Liver (tissue), 3 donors: ENCODE data around the gene ZNF346.

Experiments used
- ATF3 ChIP-seq: IDR thresholded peaks from 2 replicates; pipeline ENCODE4 v1.6.1; 2016; ENCODE audit warnings: antibody characterized with exemption
- CTCF ChIP-seq: fragments of 150-350 bp; IDR thresholded peaks from 2 replicates; pipeline ENCODE4 v1.5.1; 2017; ENCODE audit warnings: improper control_type of control experiment, low read depth, low read length; ENCODE audit not compliant: missing input control
- FOXA1 ChIP-seq: IDR thresholded peaks from 2 replicates; pipeline ENCODE4 v1.6.1; 2016; ENCODE audit warnings: antibody characterized with exemption
- GABPA ChIP-seq, 2 donors: IDR thresholded peaks in 1 of 2; conservative IDR thresholded peaks in 1 of 2; 2 replicates each; pipeline ENCODE4 v1.6.1; 2016; ENCODE audit warnings: antibody characterized with exemption in 2 of 2, mild to moderate bottlenecking in 1 of 2, moderate library complexity in 1 of 2
- HNF4A ChIP-seq, 2 donors: conservative IDR thresholded peaks; 2 replicates each; pipeline ENCODE4 v1.6.1; 2016; ENCODE audit warnings: antibody characterized with exemption in 2 of 2, mild to moderate bottlenecking in 2 of 2
- MAX ChIP-seq: IDR thresholded peaks from 2 replicates; pipeline ENCODE4 v1.6.1; 2016; ENCODE audit warnings: antibody characterized with exemption
- NR2F2 ChIP-seq: IDR thresholded peaks from 2 replicates; pipeline ENCODE4 v1.6.1; 2016; ENCODE audit warnings: antibody characterized with exemption
- RAD21 ChIP-seq, 2 donors: IDR thresholded peaks; 2 replicates each; pipeline ENCODE4 v1.6.1; 2016; ENCODE audit warnings: antibody characterized with exemption in 2 of 2, mild to moderate bottlenecking in 2 of 2
- RXRA ChIP-seq, 2 donors: IDR thresholded peaks; 2 replicates each; pipeline ENCODE4 v1.6.1; 2017 to 2018; ENCODE audit warnings: antibody characterized with exemption in 2 of 2, mild to moderate bottlenecking in 1 of 2
- SP1 ChIP-seq: IDR thresholded peaks from 2 replicates; pipeline ENCODE4 v1.6.1; 2018; ENCODE audit warnings: antibody characterized with exemption, mild to moderate bottlenecking
- TAF1 ChIP-seq: conservative IDR thresholded peaks from 2 replicates; pipeline ENCODE4 v1.6.1; 2016; ENCODE audit warnings: antibody characterized with exemption, mild to moderate bottlenecking
- YY1 ChIP-seq: IDR thresholded peaks from 2 replicates; pipeline ENCODE4 v1.6.1; 2016; ENCODE audit warnings: antibody characterized with exemption, mild to moderate bottlenecking
- donor health status: healthy.
- donor health status: healthy.

GRCh38 chr5:177064500-177065277 lies 42.2 kb downstream of the ZNF346 start:
- TF ChIP-seq CTCF = no peak
- TF ChIP-seq RAD21 (IDR thresholded peaks at IDR 0.05) = no peak
- TF ChIP-seq TAF1 = no peak
- no peak for TF ChIP-seq YY1
- no peak for TF ChIP-seq SP1
- TF ChIP-seq ATF3 = no peak
- no peak for TF ChIP-seq MAX
- TF ChIP-seq RXRA (IDR thresholded peaks at IDR 0.05) = no peak
- TF ChIP-seq FOXA1 = no peak
- no peak for TF ChIP-seq HNF4A (conservative IDR thresholded peaks at IDR 0.05)
- TF ChIP-seq NR2F2 = no peak
- no peak for TF ChIP-seq GABPA (IDR thresholded peaks at IDR 0.05 in 1 of 2, conservative IDR thresholded peaks at IDR 0.05 in 1 of 2)
